Measurements from ENCODE around the gene GSX1. TPM values are rescaled to one million over a fixed set of nuclear protein-coding genes. Genes with fewer than 3 reads are reported as not detected.

Gene GSX1
- total RNA-seq, 1 experiment from 2014 or later, result not detected

Other genes with a start within 250 kb of the GSX1 start
- gene LNX2, start 172.0 kb upstream of the GSX1 start, total RNA-seq (2021; ENCODE audit: unreplicated experiment), result 11.6 TPM
- 75.6 TPM for gene POLR1D, start 170.6 kb upstream of the GSX1 start, total RNA-seq (2021; ENCODE audit: unreplicated experiment)
- 3.4 TPM for gene PDX1, start 127.5 kb downstream of the GSX1 start, total RNA-seq (2021; ENCODE audit: unreplicated experiment)
- gene CDX2, start 176.8 kb downstream of the GSX1 start, total RNA-seq (2021; ENCODE audit: unreplicated experiment), result 5.1 TPM
- not detected for gene URAD, start 196.2 kb downstream of the GSX1 start, total RNA-seq (2021; ENCODE audit: unreplicated experiment)